Measurements from ENCODE around the gene OR52D1. TPM values are rescaled to one million over a fixed set of nuclear protein-coding genes. Genes with fewer than 3 reads are reported as not detected.

OR52D1 gene
- total RNA-seq, 4 donors from 2014 or later = not detected

GRCh38 chr11:5504403-5504921 is 16.0 kb downstream of the OR52D1 start:
- WGBS = 79% methylated on average over 2 of the region's 2 CpGs
- DNase-seq (ENCODE audit: low spot score in 2 of 2) = no peak
- TF ChIP-seq, protein P1, sequence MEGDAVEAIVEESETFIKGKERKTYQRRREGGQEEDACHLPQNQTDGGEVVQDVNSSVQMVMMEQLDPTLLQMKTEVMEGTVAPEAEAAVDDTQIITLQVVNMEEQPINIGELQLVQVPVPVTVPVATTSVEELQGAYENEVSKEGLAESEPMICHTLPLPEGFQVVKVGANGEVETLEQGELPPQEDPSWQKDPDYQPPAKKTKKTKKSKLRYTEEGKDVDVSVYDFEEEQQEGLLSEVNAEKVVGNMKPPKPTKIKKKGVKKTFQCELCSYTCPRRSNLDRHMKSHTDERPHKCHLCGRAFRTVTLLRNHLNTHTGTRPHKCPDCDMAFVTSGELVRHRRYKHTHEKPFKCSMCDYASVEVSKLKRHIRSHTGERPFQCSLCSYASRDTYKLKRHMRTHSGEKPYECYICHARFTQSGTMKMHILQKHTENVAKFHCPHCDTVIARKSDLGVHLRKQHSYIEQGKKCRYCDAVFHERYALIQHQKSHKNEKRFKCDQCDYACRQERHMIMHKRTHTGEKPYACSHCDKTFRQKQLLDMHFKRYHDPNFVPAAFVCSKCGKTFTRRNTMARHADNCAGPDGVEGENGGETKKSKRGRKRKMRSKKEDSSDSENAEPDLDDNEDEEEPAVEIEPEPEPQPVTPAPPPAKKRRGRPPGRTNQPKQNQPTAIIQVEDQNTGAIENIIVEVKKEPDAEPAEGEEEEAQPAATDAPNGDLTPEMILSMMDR (IDR thresholded peaks at IDR 0.05) = no peak
- TF ChIP-seq POLR2A (IDR thresholded peaks at IDR 0.05) (no peak), POLR2AphosphoS5 (IDR thresholded peaks at IDR 0.05) (no peak), EP300 (IDR thresholded peaks at IDR 0.05) (no peak)
- no peak overlapping the region for H3K4me3 ChIP-seq
- H3K4me1 ChIP-seq = no peaks in the 10 kb centered on the region
- no peaks in the 10 kb centered on the region for H3K9me3 ChIP-seq
- no peaks in the 10 kb centered on the region for H3K36me3 ChIP-seq
- H3K27me3 ChIP-seq = no peaks in the 10 kb centered on the region
- no peak overlapping the region for H3K27ac ChIP-seq

DNA sequence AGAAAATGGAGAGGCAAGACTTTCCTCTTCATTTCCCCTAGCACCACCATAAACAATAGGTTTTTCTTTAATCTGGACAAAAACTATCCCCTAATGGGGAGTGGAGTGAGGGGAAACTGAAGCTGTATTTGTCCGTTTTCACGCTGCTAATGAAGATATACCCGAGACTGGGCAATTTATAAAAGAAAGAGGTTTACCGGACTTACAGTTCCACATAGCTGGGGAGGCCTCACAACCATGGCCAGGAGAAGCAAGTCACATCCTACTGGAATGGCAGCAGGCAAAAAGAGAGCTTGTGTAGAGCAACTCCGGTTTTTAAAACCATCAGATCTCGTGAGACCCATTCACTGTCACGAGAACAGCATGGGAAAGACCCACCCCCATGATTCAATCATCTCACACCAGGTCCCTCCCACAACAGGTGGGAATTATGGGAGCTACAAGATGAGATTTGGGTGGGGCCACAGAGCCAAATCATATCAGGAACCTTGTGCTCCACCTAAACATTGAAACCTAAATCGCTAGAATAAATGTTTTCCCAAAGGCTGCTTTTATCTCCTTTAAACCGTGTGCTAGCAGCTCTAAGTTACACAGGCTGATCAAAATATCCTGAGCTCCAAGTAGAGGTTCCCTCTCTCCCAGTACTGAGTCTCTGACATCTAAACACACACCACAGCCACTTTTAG is 17.0 kb downstream of the OR52D1 start:
- whole genome bisulfite sequencing = 90% methylated on average over 9 of the region's 9 CpGs
- H3K4me3 ChIP-seq = no peak overlapping the region
- H3K36me3 ChIP-seq = no peaks in the 10 kb centered on the region
- no peaks in the 10 kb centered on the region for H3K27me3 ChIP-seq
- no peak overlapping the region for H3K27ac ChIP-seq
- no peak for DNase-seq (ENCODE audit: low spot score in 2 of 2)
- TF ChIP-seq POLR2AphosphoS5 (IDR thresholded peaks at IDR 0.05) = no peak
- no peak for TF ChIP-seq POLR2A (IDR thresholded peaks at IDR 0.05)
- TF ChIP-seq, protein P1 (IDR thresholded peaks at IDR 0.05) = no peak
- no peak for TF ChIP-seq EP300 (IDR thresholded peaks at IDR 0.05)
- no peaks in the 10 kb centered on the region for H3K4me1 ChIP-seq
- no peaks in the 10 kb centered on the region for H3K9me3 ChIP-seq

- Histone ChIP-seq H3K36me3 (no peaks in the 10 kb centered on the region), H3K4me3 (no peak overlapping the region), H3K27ac (no peak overlapping the region), H3K4me1 (no peaks in the 10 kb centered on the region), H3K9me3 (no peaks in the 10 kb centered on the region), H3K27me3 (no peaks in the 10 kb centered on the region)
- WGBS = 79% methylated on average over 9 of the region's 9 CpGs
- DNase-seq (ENCODE audit: low spot score in 2 of 2) = no peak
- TF ChIP-seq EP300 (IDR thresholded peaks at IDR 0.05) (no peak), POLR2AphosphoS5 (IDR thresholded peaks at IDR 0.05) (no peak), POLR2A (IDR thresholded peaks at IDR 0.05) (no peak)
- TF ChIP-seq, protein P1 (IDR thresholded peaks at IDR 0.05) = no peak
Measured at GRCh38 chr11:5507177-5507932, 18.9 kb downstream of the OR52D1 start.

- no peak for DNase-seq (ENCODE audit: low spot score in 2 of 2)
- Histone ChIP-seq H3K27ac (no peak overlapping the region), H3K9me3 (no peaks in the 10 kb centered on the region), H3K27me3 (no peaks in the 10 kb centered on the region), H3K4me3 (no peak overlapping the region), H3K4me1 (no peaks in the 10 kb centered on the region), H3K36me3 (no peaks in the 10 kb centered on the region)
- TF ChIP-seq EP300 (IDR thresholded peaks at IDR 0.05) = no peak
- TF ChIP-seq POLR2A (IDR thresholded peaks at IDR 0.05) = no peak
- no peak for TF ChIP-seq POLR2AphosphoS5 (IDR thresholded peaks at IDR 0.05)
- TF ChIP-seq, protein P1 (IDR thresholded peaks at IDR 0.05) = no peak
- WGBS = 57% methylated on average over 6 of the region's 6 CpGs
Measured at GRCh38 chr11:5507933-5508305, 19.4 kb downstream of the OR52D1 start.

DNA sequence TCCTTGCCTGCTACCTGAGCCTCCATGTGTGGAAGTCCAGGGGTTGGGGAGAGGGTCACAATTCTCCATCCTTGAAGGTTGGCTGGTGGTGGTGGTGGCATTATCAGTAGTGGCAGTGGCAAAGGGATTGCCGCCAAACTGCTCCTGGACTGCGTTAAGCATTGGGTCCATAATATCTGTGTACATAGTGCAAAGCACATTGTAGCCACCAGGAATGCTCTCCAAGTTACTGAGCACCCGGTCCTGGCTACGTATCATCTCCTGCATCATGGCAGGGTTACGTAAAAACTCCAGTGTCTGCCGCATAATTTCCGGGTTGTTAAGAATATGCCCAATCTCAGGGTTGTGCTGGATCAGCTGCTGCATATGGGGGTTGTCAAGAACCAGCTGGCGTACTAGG is 20.1 kb downstream of the OR52D1 start:
- Histone ChIP-seq H3K9me3 (no peaks in the 10 kb centered on the region), H3K4me1 (no peaks in the 10 kb centered on the region), H3K27me3 (no peaks in the 10 kb centered on the region), H3K27ac (no peak overlapping the region), H3K4me3 (no peak overlapping the region), H3K36me3 (no peaks in the 10 kb centered on the region)
- WGBS = 89% methylated on average over 6 of the region's 8 CpGs
- DNase-seq (ENCODE audit: low spot score in 2 of 2) = no peak
- TF ChIP-seq EP300 (IDR thresholded peaks at IDR 0.05) (no peak), POLR2AphosphoS5 (IDR thresholded peaks at IDR 0.05) (no peak), POLR2A (IDR thresholded peaks at IDR 0.05) (no peak)
- TF ChIP-seq, protein P1 (IDR thresholded peaks at IDR 0.05) = no peak

Measured in suprapubic skin (tissue), 4 donors.